GM23338 (cell line): ENCODE measurements around the gene PPA1.

Experiments
- CREB1 ChIP-seq: fragments of 250-450 bp; sonication (Bioruptor Pico); IDR thresholded peaks from 2 replicates; pipeline ENCODE4 v1.5.0; 2020; ENCODE audit warnings: low read depth, mild to moderate bottlenecking, moderate library complexity
- CTCF ChIP-seq, 2 experiments: fragments of 200-600 bp in 1 of 2; sonication (generic) in 1 of 2; conservative IDR thresholded peaks; 2 replicates each; pipeline versions ENCODE4 v1.5.1 to v1.6.1; 2016 to 2017; ENCODE audit warnings: antibody characterized with exemption in 2 of 2, low read depth in 2 of 2, mild to moderate bottlenecking in 2 of 2, moderate library complexity in 1 of 2
- ETS1 ChIP-seq: IDR thresholded peaks from 2 replicates; pipeline ENCODE4 v1.6.1; 2016; ENCODE audit warnings: antibody characterized with exemption
- EZH2 ChIP-seq: fragments of 200-600 bp; sonication (generic); IDR thresholded peaks from one replicate; pipeline ENCODE4 v1.8.0; 2017; ENCODE audit warnings: antibody characterized with exemption, mild to moderate bottlenecking, low read depth; ENCODE audit not compliant: unreplicated experiment
- EZH2phosphoT487 ChIP-seq: fragments of 200-600 bp; sonication (generic); IDR thresholded peaks from one replicate; pipeline ENCODE4 v1.8.1; 2018; ENCODE audit warnings: antibody characterized with exemption; ENCODE audit not compliant: unreplicated experiment
- JUNB ChIP-seq: IDR thresholded peaks from one replicate; pipeline ENCODE4 v1.6.1; 2016; ENCODE audit warnings: antibody characterized with exemption; ENCODE audit not compliant: unreplicated experiment
- NANOG ChIP-seq: IDR thresholded peaks from 2 replicates; pipeline ENCODE4 v1.6.1; 2016; ENCODE audit warnings: antibody characterized with exemption, borderline replicate concordance
- POLR2AphosphoS5 ChIP-seq: IDR thresholded peaks from 2 replicates; pipeline ENCODE4 v1.6.1; 2016; ENCODE audit warnings: antibody characterized with exemption, low read depth
- REST ChIP-seq: IDR thresholded peaks from one replicate; pipeline ENCODE4 v1.6.1; 2018; ENCODE audit warnings: antibody characterized with exemption; ENCODE audit not compliant: unreplicated experiment
- STAT1 ChIP-seq: IDR thresholded peaks from one replicate; pipeline ENCODE4 v1.6.1; 2016; ENCODE audit warnings: antibody characterized with exemption; ENCODE audit not compliant: unreplicated experiment
- ZNF114 ChIP-seq: fragments of 250-450 bp; sonication (Bioruptor Pico); IDR thresholded peaks from 2 replicates; pipeline ENCODE4 v1.5.0; 2020; ENCODE audit warnings: mild to moderate bottlenecking, moderate library complexity
- ZNF331 ChIP-seq: fragments of 250-450 bp; sonication (Bioruptor Pico); IDR thresholded peaks from 2 replicates; pipeline ENCODE4 v1.5.0; 2020; ENCODE audit warnings: low read depth, mild to moderate bottlenecking, moderate library complexity
- ZNF462 ChIP-seq: fragments of 250-450 bp; sonication (Bioruptor Pico); IDR thresholded peaks from 2 replicates; pipeline ENCODE4 v1.5.0; 2020; ENCODE audit warnings: mild to moderate bottlenecking, moderate library complexity

GRCh38 chr10:70234668-70235447, 1.6 kb upstream of the PPA1 start:
- no peak for TF ChIP-seq CTCF (conservative IDR thresholded peaks at IDR 0.05; ENCODE audit: low read depth in 2 of 2)
- TF ChIP-seq POLR2AphosphoS5, result no peak
- no peak for TF ChIP-seq NANOG
- TF ChIP-seq CREB1 (CRISPR knock-in tag), result no peak
- no peak for TF ChIP-seq ZNF114
- no peak for TF ChIP-seq EZH2phosphoT487
- TF ChIP-seq EZH2, result no peak
- TF ChIP-seq JUNB, result no peak
- no peak for TF ChIP-seq ETS1
- TF ChIP-seq REST, result no peak
- TF ChIP-seq STAT1, result no peak
- no peak for TF ChIP-seq ZNF462 (CRISPR knock-in tag)
- TF ChIP-seq ZNF331 (CRISPR knock-in tag), result no peak
